GM12878 (cell line): ENCODE data around the gene SELE. TPM values are rescaled to one million over a fixed set of nuclear protein-coding genes. Genes with fewer than 3 reads are reported as not detected.

ENCODE experiments used
- ATAC-seq: fragments of 200-7000 bp; cut with Tn5 transposase; 3 replicates; pipeline ENCODE4 v1.9.1; 2020; ENCODE audit warnings: mild to moderate bottlenecking, moderate library complexity
- Bru-seq: library from RNA; stranded (reverse); fragments of 400-500 nt; gene quantifications from one replicate; lab custom pipeline; 2021; lab: Mats Ljungman, UMichigan
- BruChase-seq, 2 experiments: library from RNA; stranded (reverse); fragments of 400-500 nt; gene quantifications; one replicate each; lab custom pipeline; 2021; lab: Mats Ljungman, UMichigan
- BruUV-seq: library from RNA; stranded (reverse); fragments of 400-500 nt; replicated peaks from 2 replicates; lab custom pipeline; 2021; lab: Mats Ljungman, UMichigan
- CTCF ChIA-PET: fragments of 300-600 bp; sonication (Branson Sonifier 250); formaldehyde crosslinking; extraction: SDS; loops from one replicate; lab custom pipeline; 2021; ENCODE audit warnings: inconsistent platforms; lab: Yijun Ruan, JAX
- POLR2A ChIA-PET: fragments of 350-600 bp; formaldehyde crosslinking; extraction: SDS; loops from one replicate; lab custom pipeline; 2021; ENCODE audit warnings: inconsistent platforms; lab: Charles Lee
- RAD21 ChIA-PET: fragments of 300-600 bp; sonication (Branson Sonifier 250); formaldehyde crosslinking; loops from one replicate; lab custom pipeline; 2023; ENCODE audit warnings: antibody characterized with exemption; ENCODE audit not compliant: unreplicated experiment; lab: Charles Lee
- SMC1A ChIA-PET: fragments of 300-600 bp; sonication (Branson Sonifier 250); formaldehyde crosslinking; loops from one replicate; lab custom pipeline; 2023; ENCODE audit not compliant: unreplicated experiment, uncharacterized antibody; lab: Charles Lee
- DNase-seq: peaks from one replicate; pipeline ENCODE4 v3.0.0-alpha.2; 2011; ENCODE audit warnings: low read depth, low spot score
- FAIRE-seq: peaks from 3 replicates; lab custom pipeline; 2011; peaks lifted over from hg19 to GRCh38; lab: Jason Lieb, UNC
- H2AFZ ChIP-seq: 2 replicates; pipeline ENCODE4 v1.6.0; 2011; ENCODE audit warnings: low read depth, low read length, control low read depth; ENCODE audit not compliant: control insufficient read depth
- H3K27ac ChIP-seq: 2 replicates; pipeline ENCODE4 v1.5.1; 2011; ENCODE audit warnings: control low read depth; ENCODE audit not compliant: control insufficient read depth, insufficient read depth
- H3K27me3 ChIP-seq, 2 experiments: replicated peaks in 1 of 2; 2 replicates each; pipeline versions ENCODE4 v1.6.0 to v1.6.1; 2011; ENCODE audit warnings: low read length in 1 of 2; ENCODE audit not compliant: control insufficient read depth in 2 of 2, insufficient read depth in 2 of 2
- H3K36me3 ChIP-seq, 2 experiments: 2 replicates each; pipeline ENCODE4 v1.5.1; 2011; ENCODE audit warnings: low read length in 1 of 2; ENCODE audit not compliant: control insufficient read depth in 2 of 2, insufficient read depth in 2 of 2
- H3K4me1 ChIP-seq: 2 replicates; pipeline ENCODE4 v1.6.1; 2011; ENCODE audit warnings: mild to moderate bottlenecking, low read length, moderate library complexity, mixed read lengths; ENCODE audit not compliant: control insufficient read depth, insufficient read depth
- H3K4me2 ChIP-seq: 2 replicates; pipeline ENCODE4 v1.6.0; 2011; ENCODE audit warnings: control low read depth; ENCODE audit not compliant: control insufficient read depth, insufficient read depth
- H3K4me3 ChIP-seq: fragments of 200-600 bp; sonication (generic); 2 replicates; pipeline ENCODE4 v1.5.1; 2016
- H3K79me2 ChIP-seq: 2 replicates; pipeline ENCODE4 v1.6.0; 2011; ENCODE audit warnings: low read length; ENCODE audit not compliant: control insufficient read depth, insufficient read depth
- H3K9ac ChIP-seq: 2 replicates; pipeline ENCODE4 v1.8.0; 2011; ENCODE audit warnings: low read length, control low read depth, mixed read lengths; ENCODE audit not compliant: control insufficient read depth, insufficient read depth
- H3K9me3 ChIP-seq: replicated peaks from 3 replicates; pipeline ENCODE4 v1.5.1; 2011; ENCODE audit warnings: mild to moderate bottlenecking, low read length; ENCODE audit not compliant: control insufficient read depth, insufficient read depth
- H4K20me1 ChIP-seq: 2 replicates; pipeline ENCODE4 v1.6.0; 2011; ENCODE audit not compliant: control insufficient read depth, insufficient read depth
- FOS ChIP-seq: IDR thresholded peaks from 3 replicates; pipeline ENCODE4 v1.6.1; 2011; ENCODE audit warnings: borderline replicate concordance; ENCODE audit not compliant: insufficient read length; ENCODE audit errors: extremely low read depth
- POLR2A ChIP-seq: IDR thresholded peaks from 2 replicates; pipeline ENCODE4 v1.6.1; 2011; ENCODE audit warnings: low read depth, mild to moderate bottlenecking, low read length
- WRNIP1 ChIP-seq: IDR thresholded peaks from 2 replicates; pipeline ENCODE4 v1.6.1; 2011; ENCODE audit warnings: low read depth, low read length, improper control_type of control experiment, borderline replicate concordance
- ZBED1 ChIP-seq: IDR thresholded peaks from 2 replicates; pipeline ENCODE4 v1.6.1; 2016; ENCODE audit warnings: borderline replicate concordance
- ZNF24 ChIP-seq: fragments of 450-650 bp; IDR thresholded peaks from 2 replicates; pipeline ENCODE4 v1.6.1; 2017; ENCODE audit warnings: antibody characterized with exemption, mild to moderate bottlenecking
- WGBS: methylation state at CpG from one replicate; pipeline ENCODE4 v1.1.6; 2016; ENCODE audit warnings: low lambda C conversion rate; ENCODE audit not compliant: insufficient replicate concordance, insufficient coverage; ENCODE audit errors: missing lambda C conversion rate; 5-methylcytosine and 5-hydroxymethylcytosine counted together
- in situ Hi-C: fragments of 300-500 bp; cut with MboI; formaldehyde crosslinking; loops from 9 replicates; pipeline ENCODE4 v1.14.3; 2018; ENCODE audit warnings: mixed read lengths
- intact Hi-C: fragments of 100-400 bp; cut with micrococcal nuclease; formaldehyde crosslinking; loops from one replicate; pipeline ENCODE4 v1.14.2; 2022; ENCODE audit not compliant: unreplicated experiment
- long read RNA-seq, 2 experiments: library from polyadenylated mRNA; unstranded; transcript quantifications; one replicate each; pipeline ENCODE4 v2.0.0, GENCODE V29; 2019 to 2020
- polyA minus RNA-seq, 3 experiments: library from RNA; depleted of rRNA, polyadenylated mRNA; stranded (reverse); fragments of >200 nt; gene quantifications; 2 replicates each; pipeline ENCODE4 v1.2.3, GENCODE V29; 2011
- polyA plus RNA-seq, 11 experiments: library from polyadenylated mRNA; depleted of rRNA in 4 of 11; unstranded in 6 of 11; stranded (reverse) in 5 of 11; fragments of >200 nt; fragmentation: Nextera tagmentation in 4 of 11; fragmentation: Illumina TruSeq in 1 of 11; extraction: Ambion mirVana in 4 of 11; extraction: Trizol in 1 of 11; gene quantifications; 1 replicate in 1 of 11; 2 replicates in 10 of 11; pipeline versions ENCODE4 v1.2.1 to v1.2.3, GENCODE V29; 2011 to 2016; ENCODE audit warnings: inconsistent platforms in 2 of 11, missing spikeins in 2 of 11, low read depth in 1 of 11
- total RNA-seq, 4 experiments: library from RNA; depleted of rRNA in 3 of 4; stranded (reverse); fragments of >200 nt in 3 of 4; fragmentation: Illumina TruSeq in 1 of 4; extraction: Trizol in 1 of 4; gene quantifications; 2 replicates each; pipeline versions ENCODE4 v1.2.1 to v1.2.3, GENCODE V29; 2013 to 2021

Gene SELE
- not detected in 2 replicates for total RNA-seq (2013; cell fraction: nucleolus; rRNA removed)
- total RNA-seq (2014; rRNA removed) (not detected in 2 replicates), total RNA-seq (2014; rRNA removed; fragmentation: Illumina TruSeq; extraction: Trizol) (not detected in 2 replicates), total RNA-seq (2021) (not detected in 2 replicates), polyA plus RNA-seq (2011; rRNA removed) (not detected in 2 replicates), polyA plus RNA-seq (2014; fragmentation: Illumina TruSeq; extraction: Trizol) (not detected in 2 replicates), polyA plus RNA-seq (2014; fragmentation: Nextera tagmentation; extraction: Ambion mirVana) (not detected), polyA plus RNA-seq (2014; rRNA removed) (not detected in 2 replicates), polyA plus RNA-seq (2016; fragmentation: Nextera tagmentation; extraction: Ambion mirVana) (not detected), polyA minus RNA-seq (2011; rRNA and poly(A)+ RNA removed) (not detected in 2 replicates), Bru-seq, nascent RNA (not detected), BruChase-seq, experiment 1, labeled RNA remaining after a 6-hour chase (not detected), BruChase-seq, experiment 2, labeled RNA remaining after a 2-hour chase (not detected)
- not detected for polyA plus RNA-seq (2011; ENCODE audit: low read depth)
- polyA plus RNA-seq (2011; cell fraction: cytosol; rRNA removed) = not detected in 2 replicates
- not detected in 2 replicates for polyA plus RNA-seq (2011; cell fraction: nucleus; rRNA removed)
- polyA plus RNA-seq (2012) = not detected in 2 replicates
- not detected in 2 replicates for polyA minus RNA-seq (2011; cell fraction: cytosol; rRNA and poly(A)+ RNA removed)
- not detected in 2 replicates for polyA minus RNA-seq (2011; cell fraction: nucleus; rRNA and poly(A)+ RNA removed)
- long read RNA-seq, experiment 1 = 0 reads
- long read RNA-seq, experiment 2 = 0 reads

GRCh38 chr1:169733924-169734323, at the start of gene SELE:
SELE (minus strand) TSS chr1:169734079; CDS start chr1:169733612, 467 bp downstream.
- intact Hi-C loops (no loop called here), in situ Hi-C loops (no loop called here)
- no peaks in the 10 kb centered on the region for H3K4me1 ChIP-seq
- 67% methylated on average over 7 of the region's 7 CpGs for WGBS
- no peak within 1 kb of the TSS for H3K9ac ChIP-seq
- no peak within 1 kb of the TSS for H3K4me2 ChIP-seq
- no peaks in the 10 kb centered on the region for H4K20me1 ChIP-seq
- ChIA-PET RAD21 (no interaction called here), SMC1A (interaction anchor here (1.0 kb wide), 1 partner anchor 8 kb away, joined by 3 read pairs; no protein-coding TSS in a partner anchor), POLR2A (no interaction called here), CTCF (interaction anchor here (1.0 to 1.1 kb wide), 2 partner anchors 22 to 132 kb away, joined by 3 to 4 read pairs; no protein-coding TSS in a partner anchor)
- FAIRE-seq (no peak), ATAC-seq (no peak), DNase-seq (no peak)
- no TSS peak for BruUV-seq
- peaks cover 0 to 4% of the 10 kb centered on the region in 2 experiments; a peak in 2 of 4 replicates for H3K27me3 ChIP-seq
- no peaks in the 10 kb centered on the region for H3K79me2 ChIP-seq
- no peaks in the 10 kb centered on the region for H3K36me3 ChIP-seq
- no peak within 1 kb of the TSS for H2AFZ ChIP-seq
- no peak for TF ChIP-seq POLR2A
- no peak for TF ChIP-seq WRNIP1
- TF ChIP-seq ZBED1 = no peak
- H3K27ac ChIP-seq = no peak within 1 kb of the TSS
- H3K9me3 ChIP-seq = no peaks in the 10 kb centered on the region
- H3K4me3 ChIP-seq = no peak within 1 kb of the TSS

GRCh38 chr1:169782596-169782995, 48.7 kb upstream of the SELE start:
- CTCF ChIA-PET = interaction anchor here (1.7 kb wide), 1 partner anchor 11 kb away, joined by 4 read pairs; no protein-coding TSS in a partner anchor

More at GRCh38 chr1:169782596-169782995, 48.7 kb upstream of the SELE start:
- no TSS peak for BruUV-seq
- no peaks in the 10 kb centered on the region for H3K79me2 ChIP-seq
- no peak overlapping the region for H3K4me3 ChIP-seq
- in situ Hi-C loops (no loop called here), intact Hi-C loops (no loop called here)
- TF ChIP-seq ZNF24 (0 out of 2 replicates have a peak, but pooled peaks have one; percentile 16), FOS (no peak)
- no peak overlapping the region for H3K27ac ChIP-seq
- no peaks in the 10 kb centered on the region for H4K20me1 ChIP-seq
- no peaks in the 10 kb centered on the region for H3K36me3 ChIP-seq
- no peak for ATAC-seq
- no peak for DNase-seq
- no peak overlapping the region for H2AFZ ChIP-seq
- no peaks in the 10 kb centered on the region for H3K9me3 ChIP-seq
- no peak overlapping the region for H3K9ac ChIP-seq
- no peak overlapping the region for H3K4me2 ChIP-seq
- no peaks in the 10 kb centered on the region for H3K4me1 ChIP-seq
- 30% methylated on average over 3 of the region's 3 CpGs for WGBS
- ChIA-PET POLR2A (interaction anchor here (0.6 kb wide), 1 partner anchor 34 kb away, joined by 4 read pairs; no protein-coding TSS in a partner anchor), SMC1A (interaction anchor here (0.7 to 1.6 kb wide), 3 partner anchors 10 to 71 kb away, joined by 3 to 4 read pairs (median 4); no protein-coding TSS in a partner anchor), RAD21 (no interaction called here)
- no peaks in the 10 kb centered on the region for H3K27me3 ChIP-seq
- FAIRE-seq = no peak
